Chondrocyte (in vitro differentiated cells): ENCODE measurements around the gene RCL1. TPM values are rescaled to one million over a fixed set of nuclear protein-coding genes. Genes with fewer than 3 reads are reported as not detected.

ENCODE experiments used
- DNase-seq: peaks from one replicate; pipeline ENCODE4 v3.0.0; 2021; ENCODE audit warnings: mixed read lengths, low spot score
- H3K27ac Mint-ChIP-seq: one replicate; pipeline ENCODE4 v1.8.0; 2021; ENCODE audit warnings: mild to moderate bottlenecking, moderate library complexity, mixed read lengths; ENCODE audit not compliant: unreplicated experiment
- H3K27me3 Mint-ChIP-seq: 2 replicates; pipeline ENCODE4 v1.8.0; 2021; ENCODE audit warnings: low read depth, mixed read lengths
- H3K36me3 Mint-ChIP-seq: 2 replicates; pipeline ENCODE4 v1.8.0; 2021; ENCODE audit warnings: low read depth, mixed read lengths
- H3K4me1 Mint-ChIP-seq: 2 replicates; pipeline ENCODE4 v1.8.0; 2021; ENCODE audit warnings: low read depth, mild to moderate bottlenecking, mixed read lengths
- H3K4me3 Mint-ChIP-seq: one replicate; pipeline ENCODE4 v1.8.0; 2021; ENCODE audit warnings: mild to moderate bottlenecking, moderate library complexity, mixed read lengths; ENCODE audit not compliant: unreplicated experiment
- H3K9me3 Mint-ChIP-seq: 2 replicates; pipeline ENCODE4 v1.8.0; 2021; ENCODE audit warnings: low read depth, mixed read lengths
- total RNA-seq: library from RNA; stranded (reverse); gene quantifications from 3 replicates; pipeline ENCODE4 v1.2.1, GENCODE V29; 2021
- TF ChIP-seq, protein P1 (sequence below): fragments of 200-600 bp; sonication (generic); IDR thresholded peaks from 2 replicates; pipeline ENCODE4 v1.5.0; 2021; ENCODE audit warnings: antibody characterized with exemption, mild to moderate bottlenecking, moderate library complexity

RCL1 gene
- total RNA-seq, 1 donor from 2014 or later, result 8.6 TPM

DNA sequence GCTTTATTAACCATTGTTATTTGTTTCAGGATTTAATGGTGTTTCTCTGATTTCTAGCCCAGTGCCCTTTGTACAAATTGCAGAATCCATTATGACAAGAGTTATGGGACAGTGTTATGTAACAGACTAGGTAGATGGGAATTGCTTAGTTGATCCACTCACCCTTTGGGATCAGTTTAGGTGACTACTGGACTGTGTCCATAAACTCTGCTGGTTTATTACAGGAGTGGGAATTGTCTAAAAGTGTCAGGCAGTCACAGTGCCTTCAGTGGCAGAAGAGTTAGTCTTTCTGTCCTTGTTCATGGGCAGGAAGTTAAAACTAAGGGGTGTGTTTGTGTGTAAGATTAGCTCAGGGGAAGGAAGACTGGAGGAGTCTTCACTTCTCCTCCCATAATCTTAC lies 29.3 kb downstream of the RCL1 start:
- no peaks in the 10 kb centered on the region for H3K27me3 Mint-ChIP-seq
- H3K27ac Mint-ChIP-seq, result no peak overlapping the region
- no peak overlapping the region for H3K4me3 Mint-ChIP-seq
- TF ChIP-seq, protein P1, sequence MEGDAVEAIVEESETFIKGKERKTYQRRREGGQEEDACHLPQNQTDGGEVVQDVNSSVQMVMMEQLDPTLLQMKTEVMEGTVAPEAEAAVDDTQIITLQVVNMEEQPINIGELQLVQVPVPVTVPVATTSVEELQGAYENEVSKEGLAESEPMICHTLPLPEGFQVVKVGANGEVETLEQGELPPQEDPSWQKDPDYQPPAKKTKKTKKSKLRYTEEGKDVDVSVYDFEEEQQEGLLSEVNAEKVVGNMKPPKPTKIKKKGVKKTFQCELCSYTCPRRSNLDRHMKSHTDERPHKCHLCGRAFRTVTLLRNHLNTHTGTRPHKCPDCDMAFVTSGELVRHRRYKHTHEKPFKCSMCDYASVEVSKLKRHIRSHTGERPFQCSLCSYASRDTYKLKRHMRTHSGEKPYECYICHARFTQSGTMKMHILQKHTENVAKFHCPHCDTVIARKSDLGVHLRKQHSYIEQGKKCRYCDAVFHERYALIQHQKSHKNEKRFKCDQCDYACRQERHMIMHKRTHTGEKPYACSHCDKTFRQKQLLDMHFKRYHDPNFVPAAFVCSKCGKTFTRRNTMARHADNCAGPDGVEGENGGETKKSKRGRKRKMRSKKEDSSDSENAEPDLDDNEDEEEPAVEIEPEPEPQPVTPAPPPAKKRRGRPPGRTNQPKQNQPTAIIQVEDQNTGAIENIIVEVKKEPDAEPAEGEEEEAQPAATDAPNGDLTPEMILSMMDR, result no peak
- peaks cover 10% of the 10 kb centered on the region for H3K4me1 Mint-ChIP-seq
- no peaks in the 10 kb centered on the region for H3K9me3 Mint-ChIP-seq
- no peaks in the 10 kb centered on the region for H3K36me3 Mint-ChIP-seq
- no peak for DNase-seq

DNA sequence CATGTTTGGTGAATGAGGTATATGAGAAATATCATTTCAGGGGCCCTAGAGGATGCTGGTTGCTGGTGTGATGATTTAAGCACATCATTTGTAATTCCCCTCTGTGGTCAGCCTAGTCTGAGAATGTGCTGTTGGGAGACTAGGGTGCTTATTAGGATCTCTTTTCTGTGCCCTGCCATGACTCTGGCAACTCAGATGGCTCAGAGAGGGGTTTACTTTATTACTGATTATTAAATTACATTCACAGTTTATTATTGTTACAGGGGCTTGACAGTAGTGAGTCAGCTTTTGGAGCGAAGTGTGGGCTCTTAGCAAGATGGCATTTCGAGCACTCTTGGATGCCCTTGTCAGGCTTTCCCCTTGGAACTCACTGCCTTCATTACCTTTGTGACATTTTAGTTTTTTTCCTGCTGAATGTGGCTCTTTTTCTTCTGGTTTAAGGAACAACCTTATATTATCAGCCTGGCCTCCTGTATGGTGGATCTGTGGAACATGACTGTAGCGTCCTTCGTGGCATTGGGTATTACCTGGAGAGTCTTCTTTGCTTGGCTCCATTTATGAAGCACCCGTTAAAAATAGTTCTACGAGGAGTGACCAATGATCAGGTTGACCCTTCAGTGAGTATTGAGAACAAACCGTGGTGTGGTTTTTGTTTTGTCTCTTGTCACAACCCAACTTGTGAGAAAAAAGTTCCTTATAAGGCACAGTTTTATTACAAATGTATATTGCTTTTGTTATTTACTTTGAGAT lies 33.8 kb downstream of the RCL1 start:
- H3K27ac Mint-ChIP-seq, result peak overlapping the region; percentile 28
- no peak for DNase-seq
- no peaks in the 10 kb centered on the region for H3K36me3 Mint-ChIP-seq
- H3K27me3 Mint-ChIP-seq, result no peaks in the 10 kb centered on the region
- peaks cover 17% of the 10 kb centered on the region for H3K4me1 Mint-ChIP-seq
- TF ChIP-seq, protein P1, result no peak
- H3K9me3 Mint-ChIP-seq, result no peaks in the 10 kb centered on the region
- H3K4me3 Mint-ChIP-seq, result no peak overlapping the region

DNA sequence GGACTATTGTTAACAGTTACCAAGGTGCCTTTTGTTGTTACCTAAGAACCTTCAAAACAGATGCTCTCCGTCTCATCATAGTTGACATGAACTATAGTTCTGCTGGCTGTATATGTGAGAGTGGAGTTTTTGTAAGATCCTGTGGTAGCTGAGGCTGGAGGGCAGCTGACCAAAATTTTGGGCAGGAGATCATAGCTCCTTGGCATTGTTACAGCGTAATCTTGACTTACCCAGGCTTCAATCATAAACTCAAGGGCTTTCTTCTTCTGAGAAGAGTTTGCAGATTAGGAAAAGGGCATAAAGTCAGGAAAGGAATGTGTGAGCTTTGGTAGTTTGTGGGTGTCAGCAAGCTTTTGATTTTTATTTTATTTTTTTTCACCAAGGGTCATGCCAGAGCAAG lies 34.5 kb downstream of the RCL1 start:
- Mint-ChIP-seq H3K4me1 (peaks cover 17% of the 10 kb centered on the region), H3K4me3 (no peak overlapping the region), H3K9me3 (no peaks in the 10 kb centered on the region), H3K36me3 (no peaks in the 10 kb centered on the region), H3K27ac (no peak overlapping the region), H3K27me3 (no peaks in the 10 kb centered on the region)
- DNase-seq, result no peak
- TF ChIP-seq, protein P1, result no peak

DNA sequence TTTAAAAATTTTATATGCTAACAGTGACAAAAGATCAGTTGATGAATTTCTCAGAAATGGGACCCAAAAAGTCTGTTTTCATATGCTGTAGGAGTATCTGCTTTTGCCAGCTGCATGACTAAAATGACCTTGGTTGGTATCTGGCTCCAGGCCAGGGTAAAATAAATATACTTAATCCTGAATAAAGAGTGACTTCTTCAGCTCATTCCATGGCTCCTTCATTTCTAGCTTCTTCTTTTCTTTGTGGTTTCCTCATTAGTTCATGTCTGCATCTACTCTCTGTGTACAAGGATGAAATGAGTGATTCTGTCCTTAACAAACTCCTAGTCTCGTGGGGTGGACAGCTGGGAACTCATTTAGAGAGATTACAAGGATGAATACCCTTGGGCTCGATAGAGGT lies 36.0 kb downstream of the RCL1 start:
- no peak overlapping the region for H3K4me3 Mint-ChIP-seq
- H3K27me3 Mint-ChIP-seq, result no peaks in the 10 kb centered on the region
- peak overlapping the region; percentile 89 for H3K27ac Mint-ChIP-seq
- no peaks in the 10 kb centered on the region for H3K9me3 Mint-ChIP-seq
- no peak for DNase-seq
- H3K4me1 Mint-ChIP-seq, result peaks cover 28% of the 10 kb centered on the region
- TF ChIP-seq, protein P1, result no peak
- H3K36me3 Mint-ChIP-seq, result no peaks in the 10 kb centered on the region

DNA sequence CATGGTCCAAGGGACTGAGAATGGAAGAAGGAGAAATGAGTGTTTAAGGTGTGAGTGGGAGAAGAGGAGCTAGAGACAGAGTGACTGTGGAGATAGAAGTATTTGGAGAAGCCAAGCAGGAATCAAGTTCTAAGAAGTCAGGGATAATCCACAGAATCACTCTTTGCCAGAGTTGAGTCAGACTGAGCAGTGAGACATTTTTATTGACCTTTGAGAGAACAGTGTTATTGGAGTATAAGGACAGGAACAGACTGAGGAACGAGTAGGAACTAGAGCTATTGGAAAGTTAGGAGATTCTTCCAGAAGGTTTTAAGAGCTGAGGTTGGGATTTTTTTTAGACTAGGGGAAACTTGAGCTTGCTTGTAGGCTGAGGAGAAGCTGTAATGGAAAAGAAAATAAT lies 37.2 kb downstream of the RCL1 start:
- H3K36me3 Mint-ChIP-seq, result peaks cover 2% of the 10 kb centered on the region
- no peak overlapping the region for H3K4me3 Mint-ChIP-seq
- no peak overlapping the region for H3K27ac Mint-ChIP-seq
- peaks cover 38% of the 10 kb centered on the region for H3K4me1 Mint-ChIP-seq
- DNase-seq, result no peak
- TF ChIP-seq, protein P1, result no peak
- no peaks in the 10 kb centered on the region for H3K9me3 Mint-ChIP-seq
- H3K27me3 Mint-ChIP-seq, result no peaks in the 10 kb centered on the region
